Uterus (tissue), 2 donors: ENCODE data around the gene JADE2.

ENCODE experiments used
- CTCF ChIP-seq, 4 experiments: fragments of 200-600 bp in 2 of 4; fragments of 450-650 bp in 2 of 4; sonication (generic) in 2 of 4; IDR thresholded peaks; one replicate each; pipeline ENCODE4 v1.5.1; 2016 to 2019; ENCODE audit warnings: antibody characterized with exemption in 4 of 4, mild to moderate bottlenecking in 2 of 4, moderate library complexity in 1 of 4
- POLR2A ChIP-seq, 2 donors: fragments of 450-650 bp; IDR thresholded peaks; one replicate each; pipeline ENCODE4 v1.6.1; 2016; ENCODE audit warnings: antibody characterized with exemption in 2 of 2, mild to moderate bottlenecking in 1 of 2, moderate library complexity in 1 of 2

- no peak for TF ChIP-seq CTCF (IDR thresholded peaks at IDR 0.05)
- TF ChIP-seq POLR2A (IDR thresholded peaks at IDR 0.05): no peak
Observed at GRCh38 chr5:134540747-134541733, 15.6 kb downstream of the JADE2 start.
